Osteoblast (primary cell): ENCODE data around the gene KBTBD7. TPM values are rescaled to one million over a fixed set of nuclear protein-coding genes. Genes with fewer than 3 reads are reported as not detected.

Experiments used
- DNase-seq: peaks from one replicate; pipeline ENCODE4 v3.0.0; 2011; ENCODE audit warnings: low spot score, mixed read lengths; ENCODE audit not compliant: insufficient read length; ENCODE audit errors: missing footprints
- H2AFZ ChIP-seq: 2 replicates; pipeline ENCODE4 v1.6.0; 2011; ENCODE audit warnings: mild to moderate bottlenecking, low read length
- H3K27ac ChIP-seq: 2 replicates; pipeline ENCODE4 v1.5.1; 2011; ENCODE audit warnings: mild to moderate bottlenecking, low read depth, low read length, moderate library complexity
- H3K27me3 ChIP-seq: 2 replicates; pipeline ENCODE4 v1.6.0; 2012; ENCODE audit warnings: mild to moderate bottlenecking, control low read depth, inconsistent platforms, low read length, moderate library complexity; ENCODE audit not compliant: insufficient read depth
- H3K36me3 ChIP-seq: 2 replicates; pipeline ENCODE4 v1.5.1; 2011; ENCODE audit warnings: mild to moderate bottlenecking, low read length, control low read depth, moderate library complexity; ENCODE audit not compliant: insufficient read depth
- H3K4me1 ChIP-seq: 2 replicates; pipeline ENCODE4 v1.5.1; 2011; ENCODE audit warnings: mild to moderate bottlenecking, low read length, control low read depth, moderate library complexity; ENCODE audit not compliant: insufficient read depth
- H3K4me2 ChIP-seq: 2 replicates; pipeline ENCODE4 v1.6.0; 2011; ENCODE audit warnings: mild to moderate bottlenecking, low read length; ENCODE audit not compliant: insufficient read depth
- H3K4me3 ChIP-seq: fragments of 200-600 bp; sonication (generic); 3 replicates; pipeline ENCODE4 v1.5.1; 2012; ENCODE audit warnings: mild to moderate bottlenecking, low read length, inconsistent platforms; ENCODE audit not compliant: insufficient read depth
- H3K79me2 ChIP-seq: 2 replicates; pipeline ENCODE4 v1.6.0; 2012; ENCODE audit warnings: mild to moderate bottlenecking, low read length, control low read depth, inconsistent platforms; ENCODE audit not compliant: insufficient read depth
- H3K9me3 ChIP-seq: 2 replicates; pipeline ENCODE4 v1.5.1; 2011; ENCODE audit warnings: low read depth, low read length, control low read depth
- H4K20me1 ChIP-seq: 2 replicates; pipeline ENCODE4 v1.6.0; 2012; ENCODE audit warnings: mild to moderate bottlenecking, low read length, control low read depth; ENCODE audit not compliant: insufficient read depth
- CTCF ChIP-seq: IDR thresholded peaks from 2 replicates; pipeline ENCODE4 v1.5.1; 2011; ENCODE audit warnings: mild to moderate bottlenecking, low read depth, low read length, moderate library complexity; ENCODE audit errors: extremely low read depth
- total RNA-seq: library from RNA; depleted of rRNA; stranded (reverse); fragments of >200 nt; gene quantifications from 2 replicates; pipeline ENCODE4 v1.2.3, GENCODE V29; 2012

KBTBD7 gene
- total RNA-seq, 1 donor, result 5.4 TPM

- no peak overlapping the region for H3K27ac ChIP-seq
- H2AFZ ChIP-seq, result no peak overlapping the region
- no peaks in the 10 kb centered on the region for H3K27me3 ChIP-seq
- H3K79me2 ChIP-seq, result no peaks in the 10 kb centered on the region
- no peak overlapping the region for H3K4me2 ChIP-seq
- DNase-seq, result no peak
- no peak for TF ChIP-seq CTCF
- H3K4me3 ChIP-seq, result no peak overlapping the region
- H3K36me3 ChIP-seq, result no peaks in the 10 kb centered on the region
- no peaks in the 10 kb centered on the region for H3K4me1 ChIP-seq
- H4K20me1 ChIP-seq, result no peaks in the 10 kb centered on the region
- H3K9me3 ChIP-seq, result no peaks in the 10 kb centered on the region
These were observed 38.5 kb upstream of the KBTBD7 start for GRCh38 chr13:41232578-41233480.

- H2AFZ ChIP-seq, result no peak overlapping the region
- no peak for TF ChIP-seq CTCF
- no peaks in the 10 kb centered on the region for H4K20me1 ChIP-seq
- H3K4me2 ChIP-seq, result no peak overlapping the region
- no peak overlapping the region for H3K4me3 ChIP-seq
- no peak overlapping the region for H3K27ac ChIP-seq
- H3K36me3 ChIP-seq, result no peaks in the 10 kb centered on the region
- H3K27me3 ChIP-seq, result no peaks in the 10 kb centered on the region
- no peaks in the 10 kb centered on the region for H3K4me1 ChIP-seq
- no peak for DNase-seq
- no peaks in the 10 kb centered on the region for H3K9me3 ChIP-seq
- no peaks in the 10 kb centered on the region for H3K79me2 ChIP-seq
These were observed 37.4 kb upstream of the KBTBD7 start for GRCh38 chr13:41231786-41232185.

GRCh38 chr13:41231025-41231677 lies 36.8 kb upstream of the KBTBD7 start:
- Histone ChIP-seq H3K9me3 (no peaks in the 10 kb centered on the region), H3K27me3 (no peaks in the 10 kb centered on the region), H3K79me2 (no peaks in the 10 kb centered on the region), H4K20me1 (no peaks in the 10 kb centered on the region), H3K27ac (no peak overlapping the region), H3K4me1 (no peaks in the 10 kb centered on the region), H3K36me3 (no peaks in the 10 kb centered on the region), H3K4me2 (no peak overlapping the region), H3K4me3 (no peak overlapping the region), H2AFZ (no peak overlapping the region)
- no peak for DNase-seq
- no peak for TF ChIP-seq CTCF

GRCh38 chr13:41229356-41229755 lies 35.0 kb upstream of the KBTBD7 start:
- no peaks in the 10 kb centered on the region for H3K36me3 ChIP-seq
- DNase-seq, result no peak
- TF ChIP-seq CTCF, result no peak
- no peak overlapping the region for H3K27ac ChIP-seq
- no peak overlapping the region for H3K4me2 ChIP-seq
- no peaks in the 10 kb centered on the region for H3K9me3 ChIP-seq
- H4K20me1 ChIP-seq, result no peaks in the 10 kb centered on the region
- H3K79me2 ChIP-seq, result no peaks in the 10 kb centered on the region
- no peaks in the 10 kb centered on the region for H3K27me3 ChIP-seq
- H3K4me3 ChIP-seq, result no peak overlapping the region
- no peak overlapping the region for H2AFZ ChIP-seq
- peaks cover 5% of the 10 kb centered on the region for H3K4me1 ChIP-seq
